ENCODE results near the gene CD3E. TPM values are rescaled to one million over a fixed set of nuclear protein-coding genes. Genes with fewer than 3 reads are reported as not detected.
A peak's percentile ranks its signal among the peaks of the same experiment; 100 is the strongest.

CD3E gene
- polyA plus RNA-seq, 2 donors, result 4.6 to 5.1 TPM

- 41 to 74% methylated on average over 4 of the region's 4 CpGs for WGBS, 2 donors
- Histone ChIP-seq H3K4me1 (ENCODE audit: control insufficient read depth in 2 of 2, insufficient read depth in 2 of 2, low read length in 1 of 2) (peaks cover 0 to 2% of the 10 kb centered on the region in 2 donors), H3K36me3 (ENCODE audit: control insufficient read depth in 2 of 2, insufficient read depth in 2 of 2, low read length in 1 of 2) (peaks cover 0 to 1% of the 10 kb centered on the region in 2 donors), H3K9me3 (ENCODE audit: control insufficient read depth in 2 of 2, insufficient read depth in 1 of 2, low read depth in 1 of 2, low read length in 1 of 2) (no peaks in the 10 kb centered on the region), H3K27ac (ENCODE audit: low read depth in 2 of 2, low read length in 1 of 2) (peak overlapping the region; percentile 89 to 92), H3K27me3 (ENCODE audit: control insufficient read depth in 1 of 2, insufficient read depth in 2 of 2, low read length in 2 of 2) (no peaks in the 10 kb centered on the region), H3K4me3 (ENCODE audit: low read depth in 1 of 2, low read length in 2 of 2) (no peak overlapping the region)
Measured at GRCh38 chr11:118267486-118267885, 37.0 kb upstream of the CD3E start.

GRCh38 chr11:118272001-118272400 lies 32.5 kb upstream of the CD3E start:
- Histone ChIP-seq H3K36me3 (ENCODE audit: control insufficient read depth in 2 of 2, insufficient read depth in 2 of 2, low read length in 1 of 2) (no peaks in the 10 kb centered on the region), H3K9me3 (ENCODE audit: control insufficient read depth in 2 of 2, insufficient read depth in 1 of 2, low read depth in 1 of 2, low read length in 1 of 2) (no peaks in the 10 kb centered on the region), H3K4me3 (ENCODE audit: low read depth in 1 of 2, low read length in 2 of 2) (no peak overlapping the region), H3K4me1 (ENCODE audit: control insufficient read depth in 2 of 2, insufficient read depth in 2 of 2, low read length in 1 of 2) (peaks cover 0 to 5% of the 10 kb centered on the region in 2 donors), H3K27me3 (ENCODE audit: control insufficient read depth in 1 of 2, insufficient read depth in 2 of 2, low read length in 2 of 2) (no peaks in the 10 kb centered on the region), H3K27ac (ENCODE audit: low read depth in 2 of 2, low read length in 1 of 2) (no peak overlapping the region)
- WGBS, 2 donors, result 67 to 73% methylated on average over 2 of the region's 2 CpGs

- no peak overlapping the region for H3K4me3 ChIP-seq (ENCODE audit: low read depth in 1 of 2, low read length in 2 of 2)
- no peaks in the 10 kb centered on the region for H3K36me3 ChIP-seq (ENCODE audit: control insufficient read depth in 2 of 2, insufficient read depth in 2 of 2, low read length in 1 of 2)
- no peaks in the 10 kb centered on the region for H3K9me3 ChIP-seq (ENCODE audit: control insufficient read depth in 2 of 2, insufficient read depth in 1 of 2, low read depth in 1 of 2, low read length in 1 of 2)
- 48 to 55% methylated on average over 2 of the region's 2 CpGs for WGBS, 2 donors
- peak overlapping the region; percentile 67 to 83 for H3K27ac ChIP-seq (ENCODE audit: low read depth in 2 of 2, low read length in 1 of 2)
- no peaks in the 10 kb centered on the region for H3K27me3 ChIP-seq (ENCODE audit: control insufficient read depth in 1 of 2, insufficient read depth in 2 of 2, low read length in 2 of 2)
- peaks cover 0 to 7% of the 10 kb centered on the region in 2 donors for H3K4me1 ChIP-seq (ENCODE audit: control insufficient read depth in 2 of 2, insufficient read depth in 2 of 2, low read length in 1 of 2)
Measured at GRCh38 chr11:118274186-118274585, 30.3 kb upstream of the CD3E start.

- Histone ChIP-seq H3K4me1 (ENCODE audit: control insufficient read depth in 2 of 2, insufficient read depth in 2 of 2, low read length in 1 of 2) (peaks cover 0 to 7% of the 10 kb centered on the region in 2 donors), H3K36me3 (ENCODE audit: control insufficient read depth in 2 of 2, insufficient read depth in 2 of 2, low read length in 1 of 2) (no peaks in the 10 kb centered on the region), H3K4me3 (ENCODE audit: low read depth in 1 of 2, low read length in 2 of 2) (no peak overlapping the region), H3K9me3 (ENCODE audit: control insufficient read depth in 2 of 2, insufficient read depth in 1 of 2, low read depth in 1 of 2, low read length in 1 of 2) (no peaks in the 10 kb centered on the region), H3K27me3 (ENCODE audit: control insufficient read depth in 1 of 2, insufficient read depth in 2 of 2, low read length in 2 of 2) (no peaks in the 10 kb centered on the region), H3K27ac (ENCODE audit: low read depth in 2 of 2, low read length in 1 of 2) (peak overlapping the region; percentile 83 to 92)
- 44 to 60% methylated on average over 4 of the region's 4 CpGs for whole genome bisulfite sequencing, 2 donors
Measured at GRCh38 chr11:118275176-118275575, 29.4 kb upstream of the CD3E start.

GRCh38 chr11:118276422-118276821 lies 28.1 kb upstream of the CD3E start:
- Histone ChIP-seq H3K4me1 (ENCODE audit: control insufficient read depth in 2 of 2, insufficient read depth in 2 of 2, low read length in 1 of 2) (peaks cover 0 to 7% of the 10 kb centered on the region in 2 donors), H3K27ac (ENCODE audit: low read depth in 2 of 2, low read length in 1 of 2) (peak overlapping the region; percentile 78 to 83)

GRCh38 chr11:118277312-118277711 lies 27.2 kb upstream of the CD3E start:
- 39 to 52% methylated on average over 1 of the region's 1 CpG for WGBS, 2 donors
- Histone ChIP-seq H3K4me3 (ENCODE audit: low read depth in 1 of 2, low read length in 2 of 2) (no peak overlapping the region), H3K4me1 (ENCODE audit: control insufficient read depth in 2 of 2, insufficient read depth in 2 of 2, low read length in 1 of 2) (peaks cover 0 to 7% of the 10 kb centered on the region in 2 donors), H3K27ac (ENCODE audit: low read depth in 2 of 2, low read length in 1 of 2) (peak overlapping the region; percentile 83 to 88), H3K9me3 (ENCODE audit: control insufficient read depth in 2 of 2, insufficient read depth in 1 of 2, low read depth in 1 of 2, low read length in 1 of 2) (no peaks in the 10 kb centered on the region), H3K27me3 (ENCODE audit: control insufficient read depth in 1 of 2, insufficient read depth in 2 of 2, low read length in 2 of 2) (no peaks in the 10 kb centered on the region), H3K36me3 (ENCODE audit: control insufficient read depth in 2 of 2, insufficient read depth in 2 of 2, low read length in 1 of 2) (no peaks in the 10 kb centered on the region)

More at GRCh38 chr11:118276422-118276821, 28.1 kb upstream of the CD3E start:
- no peaks in the 10 kb centered on the region for H3K9me3 ChIP-seq (ENCODE audit: control insufficient read depth in 2 of 2, insufficient read depth in 1 of 2, low read depth in 1 of 2, low read length in 1 of 2)
- no peak overlapping the region for H3K4me3 ChIP-seq (ENCODE audit: low read depth in 1 of 2, low read length in 2 of 2)
- 55 to 59% methylated on average over 1 of the region's 1 CpG for WGBS, 2 donors
- no peaks in the 10 kb centered on the region for H3K36me3 ChIP-seq (ENCODE audit: control insufficient read depth in 2 of 2, insufficient read depth in 2 of 2, low read length in 1 of 2)
- no peaks in the 10 kb centered on the region for H3K27me3 ChIP-seq (ENCODE audit: control insufficient read depth in 1 of 2, insufficient read depth in 2 of 2, low read length in 2 of 2)

GRCh38 chr11:118281284-118281683 lies 23.2 kb upstream of the CD3E start:
- peaks cover 0 to 2% of the 10 kb centered on the region in 2 donors for H3K4me1 ChIP-seq (ENCODE audit: control insufficient read depth in 2 of 2, insufficient read depth in 2 of 2, low read length in 1 of 2)
- H3K4me3 ChIP-seq (ENCODE audit: low read depth in 1 of 2, low read length in 2 of 2), result no peak overlapping the region
- no peaks in the 10 kb centered on the region for H3K9me3 ChIP-seq (ENCODE audit: control insufficient read depth in 2 of 2, insufficient read depth in 1 of 2, low read depth in 1 of 2, low read length in 1 of 2)
- 48 to 63% methylated on average over 1 of the region's 1 CpG for WGBS, 2 donors
- no peaks in the 10 kb centered on the region for H3K27me3 ChIP-seq (ENCODE audit: control insufficient read depth in 1 of 2, insufficient read depth in 2 of 2, low read length in 2 of 2)
- H3K27ac ChIP-seq (ENCODE audit: low read depth in 2 of 2, low read length in 1 of 2), result peak overlapping the region in 1 of 2 donors; percentile 55
- H3K36me3 ChIP-seq (ENCODE audit: control insufficient read depth in 2 of 2, insufficient read depth in 2 of 2, low read length in 1 of 2), result no peaks in the 10 kb centered on the region

- Histone ChIP-seq H3K9me3 (ENCODE audit: control insufficient read depth in 2 of 2, insufficient read depth in 1 of 2, low read depth in 1 of 2, low read length in 1 of 2) (no peaks in the 10 kb centered on the region), H3K4me3 (ENCODE audit: low read depth in 1 of 2, low read length in 2 of 2) (no peak overlapping the region), H3K36me3 (ENCODE audit: control insufficient read depth in 2 of 2, insufficient read depth in 2 of 2, low read length in 1 of 2) (no peaks in the 10 kb centered on the region), H3K27ac (ENCODE audit: low read depth in 2 of 2, low read length in 1 of 2) (no peak overlapping the region), H3K27me3 (ENCODE audit: control insufficient read depth in 1 of 2, insufficient read depth in 2 of 2, low read length in 2 of 2) (no peaks in the 10 kb centered on the region), H3K4me1 (ENCODE audit: control insufficient read depth in 2 of 2, insufficient read depth in 2 of 2, low read length in 1 of 2) (peaks cover 0 to 2% of the 10 kb centered on the region in 2 donors)
- 74 to 87% methylated on average over 6 of the region's 6 CpGs for WGBS, 2 donors
Measured at GRCh38 chr11:118282606-118283005, 21.9 kb upstream of the CD3E start.

GRCh38 chr11:118283037-118283636 lies 21.4 kb upstream of the CD3E start:
- peaks cover 0 to 2% of the 10 kb centered on the region in 2 donors for H3K4me1 ChIP-seq (ENCODE audit: control insufficient read depth in 2 of 2, insufficient read depth in 2 of 2, low read length in 1 of 2)
- WGBS, 2 donors, result 72 to 73% methylated on average over 5 of the region's 5 CpGs
- no peaks in the 10 kb centered on the region for H3K36me3 ChIP-seq (ENCODE audit: control insufficient read depth in 2 of 2, insufficient read depth in 2 of 2, low read length in 1 of 2)
- H3K9me3 ChIP-seq (ENCODE audit: control insufficient read depth in 2 of 2, insufficient read depth in 1 of 2, low read depth in 1 of 2, low read length in 1 of 2), result no peaks in the 10 kb centered on the region
- no peak overlapping the region for H3K27ac ChIP-seq (ENCODE audit: low read depth in 2 of 2, low read length in 1 of 2)
- no peaks in the 10 kb centered on the region for H3K27me3 ChIP-seq (ENCODE audit: control insufficient read depth in 1 of 2, insufficient read depth in 2 of 2, low read length in 2 of 2)
- H3K4me3 ChIP-seq (ENCODE audit: low read depth in 1 of 2, low read length in 2 of 2), result no peak overlapping the region

GRCh38 chr11:118283756-118284350 lies 20.7 kb upstream of the CD3E start:
- peak overlapping the region in 1 of 2 donors; percentile 10 for H3K27ac ChIP-seq (ENCODE audit: low read depth in 2 of 2, low read length in 1 of 2)
- H3K9me3 ChIP-seq (ENCODE audit: control insufficient read depth in 2 of 2, insufficient read depth in 1 of 2, low read depth in 1 of 2, low read length in 1 of 2), result no peaks in the 10 kb centered on the region
- H3K36me3 ChIP-seq (ENCODE audit: control insufficient read depth in 2 of 2, insufficient read depth in 2 of 2, low read length in 1 of 2), result no peaks in the 10 kb centered on the region
- 46 to 66% methylated on average over 4 of the region's 4 CpGs for WGBS, 2 donors
- H3K4me3 ChIP-seq (ENCODE audit: low read depth in 1 of 2, low read length in 2 of 2), result no peak overlapping the region
- peaks cover 0 to 2% of the 10 kb centered on the region in 2 donors for H3K4me1 ChIP-seq (ENCODE audit: control insufficient read depth in 2 of 2, insufficient read depth in 2 of 2, low read length in 1 of 2)
- no peaks in the 10 kb centered on the region for H3K27me3 ChIP-seq (ENCODE audit: control insufficient read depth in 1 of 2, insufficient read depth in 2 of 2, low read length in 2 of 2)

All from esophagus (tissue), 2 donors.